Measurements from ENCODE around the gene MRM2.

MRM2 gene

GRCh38 chr7:2200584-2200980 is 41.4 kb downstream of the MRM2 start:
- TF ChIP-seq CTCF (IDR thresholded peaks at IDR 0.05; ENCODE audit: low read depth, low read length, missing control alignments), result no peak
- no peak overlapping the region for H3K4me3 ChIP-seq (ENCODE audit: low read depth, low read length)
- DNase-seq (ENCODE audit: low read depth), result no peak

- DNase-seq (ENCODE audit: low read depth), result no peak
- H3K4me3 ChIP-seq (ENCODE audit: low read depth, low read length), result no peak overlapping the region
- TF ChIP-seq CTCF (IDR thresholded peaks at IDR 0.05; ENCODE audit: low read depth, low read length, missing control alignments), result no peak
These were observed 41.9 kb downstream of the MRM2 start for GRCh38 chr7:2199956-2200583.

DNA sequence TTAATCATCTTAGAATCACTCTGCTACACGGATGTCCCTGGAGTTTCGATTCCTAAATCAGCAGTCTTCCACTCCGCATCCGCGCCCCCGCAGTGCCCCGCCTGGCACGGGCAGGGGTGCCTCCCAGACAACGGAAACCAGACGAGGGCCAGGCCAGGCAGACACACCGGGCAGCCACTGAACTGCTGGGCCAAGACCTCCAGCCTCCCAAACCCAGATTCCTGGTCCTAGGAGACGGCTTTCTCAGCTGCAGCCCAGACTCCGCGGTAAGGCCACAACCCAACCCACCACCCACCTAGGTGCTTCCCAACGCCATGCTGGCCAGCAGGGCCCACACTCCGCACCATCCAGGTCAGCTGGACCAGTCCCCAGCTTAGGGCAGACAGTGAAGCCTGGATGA is 42.5 kb downstream of the MRM2 start:
- H3K4me3 ChIP-seq (ENCODE audit: low read depth, low read length), result no peak overlapping the region
- TF ChIP-seq CTCF (IDR thresholded peaks at IDR 0.05; ENCODE audit: low read depth, low read length, missing control alignments), result no peak
- DNase-seq (ENCODE audit: low read depth), result no peak

DNA sequence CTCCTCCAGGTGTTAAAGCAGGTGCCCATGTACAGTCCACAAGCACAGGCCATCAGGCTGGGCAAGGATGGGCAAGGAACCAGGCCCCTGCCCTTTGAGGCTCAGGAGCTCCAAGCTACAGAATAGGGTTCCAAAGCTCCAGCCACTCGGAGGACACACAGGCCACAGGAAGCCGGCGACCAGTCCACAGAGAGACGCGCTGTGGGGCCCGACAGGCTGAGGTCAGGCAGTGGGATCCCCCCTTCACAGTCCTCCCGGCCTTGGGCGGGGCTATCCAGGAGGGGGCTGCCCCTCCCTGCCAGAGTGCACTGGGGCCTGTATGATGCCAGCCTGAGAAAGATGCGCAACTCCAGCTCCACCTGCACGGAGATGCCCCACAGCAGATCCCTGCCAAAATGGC is 43.2 kb downstream of the MRM2 start:
- no peak for DNase-seq (ENCODE audit: low read depth)
- no peak for TF ChIP-seq CTCF (IDR thresholded peaks at IDR 0.05; ENCODE audit: low read depth, low read length, missing control alignments)
- no peak overlapping the region for H3K4me3 ChIP-seq (ENCODE audit: low read depth, low read length)

GRCh38 chr7:2198206-2198605 is 43.8 kb downstream of the MRM2 start:
- DNase-seq (ENCODE audit: low read depth), result no peak
- no peak for TF ChIP-seq CTCF (IDR thresholded peaks at IDR 0.05; ENCODE audit: low read depth, low read length, missing control alignments)

DNA sequence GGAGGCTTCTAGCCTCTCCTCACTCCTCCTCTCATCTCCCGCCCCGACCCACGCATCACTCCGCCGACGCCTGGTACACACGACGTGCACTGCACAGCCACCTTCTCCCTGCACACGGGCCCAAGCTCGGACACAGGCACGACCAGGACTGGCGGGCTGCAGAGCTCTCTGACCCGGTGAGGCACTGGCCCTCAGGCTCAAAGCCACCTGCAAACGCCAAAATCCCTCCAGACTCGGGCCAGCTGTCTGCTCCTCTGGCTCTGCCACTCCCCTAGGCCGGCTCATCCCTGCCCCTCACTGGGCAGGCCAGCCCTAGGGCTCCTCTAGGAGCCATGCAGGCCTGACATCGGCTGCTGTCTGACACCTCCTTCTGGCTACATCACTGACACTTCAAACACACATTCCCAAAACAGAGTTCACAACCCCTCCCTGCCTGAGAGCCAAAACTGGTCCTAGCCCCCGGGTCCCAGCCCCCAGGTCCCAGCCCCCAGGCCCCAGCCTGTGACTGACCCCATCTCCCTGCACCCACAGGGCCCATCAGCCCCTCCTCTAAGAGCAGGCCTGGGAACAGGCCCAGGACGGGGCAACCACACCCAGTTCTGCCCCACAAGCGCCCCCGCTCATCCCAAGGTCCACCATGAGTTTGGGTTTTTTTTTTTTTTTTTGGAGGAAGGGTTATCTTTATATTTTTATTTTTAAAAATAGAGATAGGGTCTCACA is 44.4 kb downstream of the MRM2 start:
- no peak for TF ChIP-seq CTCF (IDR thresholded peaks at IDR 0.05; ENCODE audit: low read depth, low read length, missing control alignments)
- no peak overlapping the region for H3K4me3 ChIP-seq (ENCODE audit: low read depth, low read length)
- no peak for DNase-seq (ENCODE audit: low read depth)

More at GRCh38 chr7:2198206-2198605, 43.8 kb downstream of the MRM2 start:
- no peak overlapping the region for H3K4me3 ChIP-seq (ENCODE audit: low read depth, low read length)

All from GM12864 (cell line).